ENCODE data around the gene RASSF10. TPM values are rescaled to one million over a fixed set of nuclear protein-coding genes. Genes with fewer than 3 reads are reported as not detected.

The RASSF10 gene
- total RNA-seq, 3 donors from 2014 or later = 0.57 to 0.67 (median 0.63) TPM

- H3K9me3 ChIP-seq = no peaks in the 10 kb centered on the region
- H3K4me1 ChIP-seq (ENCODE audit: low read depth) = no peaks in the 10 kb centered on the region
- TF ChIP-seq, protein P1, sequence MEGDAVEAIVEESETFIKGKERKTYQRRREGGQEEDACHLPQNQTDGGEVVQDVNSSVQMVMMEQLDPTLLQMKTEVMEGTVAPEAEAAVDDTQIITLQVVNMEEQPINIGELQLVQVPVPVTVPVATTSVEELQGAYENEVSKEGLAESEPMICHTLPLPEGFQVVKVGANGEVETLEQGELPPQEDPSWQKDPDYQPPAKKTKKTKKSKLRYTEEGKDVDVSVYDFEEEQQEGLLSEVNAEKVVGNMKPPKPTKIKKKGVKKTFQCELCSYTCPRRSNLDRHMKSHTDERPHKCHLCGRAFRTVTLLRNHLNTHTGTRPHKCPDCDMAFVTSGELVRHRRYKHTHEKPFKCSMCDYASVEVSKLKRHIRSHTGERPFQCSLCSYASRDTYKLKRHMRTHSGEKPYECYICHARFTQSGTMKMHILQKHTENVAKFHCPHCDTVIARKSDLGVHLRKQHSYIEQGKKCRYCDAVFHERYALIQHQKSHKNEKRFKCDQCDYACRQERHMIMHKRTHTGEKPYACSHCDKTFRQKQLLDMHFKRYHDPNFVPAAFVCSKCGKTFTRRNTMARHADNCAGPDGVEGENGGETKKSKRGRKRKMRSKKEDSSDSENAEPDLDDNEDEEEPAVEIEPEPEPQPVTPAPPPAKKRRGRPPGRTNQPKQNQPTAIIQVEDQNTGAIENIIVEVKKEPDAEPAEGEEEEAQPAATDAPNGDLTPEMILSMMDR (IDR thresholded peaks at IDR 0.05) = no peak
- ATAC-seq = no peak
- DNase-seq = no peak
- intact Hi-C loops (cut with DNase I, micrococcal nuclease) = no loop called here
- H3K36me3 ChIP-seq (ENCODE audit: low read depth) = no peaks in the 10 kb centered on the region
- no peak overlapping the region for H3K4me3 ChIP-seq
These were observed 24.8 kb downstream of the RASSF10 start for GRCh38 chr11:13033760-13034533.

DNA sequence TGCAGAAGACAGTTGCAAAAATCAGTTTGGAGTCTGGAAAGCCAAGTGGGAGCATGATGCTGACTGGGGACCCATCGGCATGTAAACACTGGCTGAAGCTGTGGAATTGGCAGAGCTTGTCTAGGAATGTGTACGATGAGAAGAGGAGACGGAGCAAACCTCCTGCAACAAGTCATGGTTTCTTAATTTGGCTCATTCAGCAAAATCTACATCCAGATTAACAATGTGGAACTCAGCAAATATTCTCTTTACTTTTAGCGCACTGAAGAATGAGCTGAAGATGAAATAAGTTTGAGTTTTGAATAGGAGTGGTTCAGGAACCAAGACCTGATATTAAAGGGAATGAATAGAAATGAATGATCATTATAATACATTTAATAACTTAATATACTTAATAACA, 26.6 kb downstream of the RASSF10 start:
- Histone ChIP-seq H3K36me3 (ENCODE audit: low read depth) (no peaks in the 10 kb centered on the region), H3K9me3 (no peaks in the 10 kb centered on the region), H3K4me1 (ENCODE audit: low read depth) (peaks cover 6% of the 10 kb centered on the region), H3K4me3 (no peak overlapping the region)
- DNase-seq = no peak
- TF ChIP-seq, protein P1 (IDR thresholded peaks at IDR 0.05) = no peak
- intact Hi-C loops (cut with DNase I, micrococcal nuclease) = no loop called here
- no peak for ATAC-seq

DNA sequence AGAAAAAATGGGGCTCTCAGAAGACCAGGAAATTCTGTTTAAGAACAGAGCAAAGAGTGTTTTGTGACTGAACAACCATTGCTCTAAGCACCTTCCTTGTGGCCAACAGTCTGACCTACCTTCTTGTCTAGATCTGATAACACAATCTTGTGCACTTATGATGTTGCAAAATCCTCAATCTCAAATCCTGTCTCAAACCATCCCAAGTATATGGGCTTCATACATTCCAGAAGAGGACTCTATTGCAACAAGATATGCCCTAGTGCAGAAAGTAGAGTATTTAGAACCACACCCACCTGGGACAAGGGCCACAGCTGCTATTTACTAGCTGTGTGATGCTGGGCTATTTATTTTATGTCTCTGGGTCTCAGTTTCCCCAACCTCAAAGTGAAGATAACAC, 27.1 kb downstream of the RASSF10 start:
- H3K4me1 ChIP-seq (ENCODE audit: low read depth) = peaks cover 6% of the 10 kb centered on the region
- H3K9me3 ChIP-seq = no peaks in the 10 kb centered on the region
- H3K4me3 ChIP-seq = no peak overlapping the region
- ATAC-seq (no peak), DNase-seq (no peak)
- intact Hi-C loops (cut with DNase I, micrococcal nuclease) = no loop called here
- TF ChIP-seq, protein P1 (IDR thresholded peaks at IDR 0.05) = no peak
- H3K36me3 ChIP-seq (ENCODE audit: low read depth) = no peaks in the 10 kb centered on the region

DNA sequence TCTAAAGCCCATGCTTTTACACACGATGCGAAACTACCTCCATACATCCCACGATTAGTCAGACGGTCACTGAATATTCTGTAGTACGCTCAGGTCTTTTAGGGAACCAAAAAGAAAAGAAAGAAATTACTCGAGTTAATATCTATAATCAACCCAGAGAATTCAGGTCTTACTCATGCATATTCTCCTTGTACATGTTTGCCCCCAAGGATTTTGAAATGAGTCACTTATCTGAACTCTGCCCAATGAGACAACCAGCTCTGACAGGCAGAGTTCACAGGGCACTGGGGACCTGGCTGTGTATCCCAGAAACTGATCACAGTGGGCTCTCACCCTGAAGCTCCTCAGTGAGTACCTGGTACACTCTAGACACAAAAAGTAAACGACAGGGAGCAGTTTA, 29.2 kb downstream of the RASSF10 start:
- Histone ChIP-seq H3K4me1 (ENCODE audit: low read depth) (peaks cover 6% of the 10 kb centered on the region), H3K9me3 (no peaks in the 10 kb centered on the region), H3K4me3 (no peak overlapping the region), H3K36me3 (ENCODE audit: low read depth) (no peaks in the 10 kb centered on the region)
- no peak for DNase-seq
- intact Hi-C loops (cut with DNase I, micrococcal nuclease) = no loop called here
- TF ChIP-seq, protein P1 (IDR thresholded peaks at IDR 0.05) = no peak
- ATAC-seq = no peak

DNA sequence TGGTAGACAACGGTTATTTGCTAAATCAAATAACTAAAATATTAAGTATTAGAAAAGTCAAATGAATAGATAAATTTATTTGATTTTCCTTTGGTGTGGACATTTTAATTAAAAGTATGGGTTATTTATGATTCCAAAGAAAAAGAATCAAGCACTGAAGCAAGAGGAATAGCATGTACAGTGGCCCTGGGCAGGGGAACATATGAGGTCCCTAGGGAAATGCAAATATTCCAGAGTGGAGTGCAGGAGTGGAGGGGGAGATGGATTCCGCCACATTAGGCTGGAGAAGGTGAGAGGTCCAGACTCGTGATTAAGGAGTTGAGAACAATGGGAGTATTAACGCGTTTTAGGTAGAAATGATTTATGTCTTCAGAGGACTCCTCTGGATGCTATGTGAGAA, 30.0 kb downstream of the RASSF10 start:
- no peak for DNase-seq
- Histone ChIP-seq H3K4me3 (no peak overlapping the region), H3K9me3 (no peaks in the 10 kb centered on the region), H3K4me1 (ENCODE audit: low read depth) (peaks cover 6% of the 10 kb centered on the region), H3K36me3 (ENCODE audit: low read depth) (no peaks in the 10 kb centered on the region)
- no peak for ATAC-seq
- TF ChIP-seq, protein P1 (IDR thresholded peaks at IDR 0.05) = no peak
- intact Hi-C loops (cut with DNase I, micrococcal nuclease) = no loop called here

All from mucosa of descending colon (tissue), 3 donors.